Measurements from ENCODE around the gene MS4A6A. TPM values are rescaled to one million over a fixed set of nuclear protein-coding genes. Genes with fewer than 3 reads are reported as not detected.
A peak's percentile ranks its signal among the peaks of the same experiment; 100 is the strongest.
"Not testable (repeated sequence)": the region's sequence is repeated elsewhere in the genome, so short reads cannot be mapped to it uniquely, and the experiment has no call there.

The MS4A6A gene
- total RNA-seq, 4 donors from 2014 or later: 4.6 to 26.6 (median 18.8) TPM

DNA sequence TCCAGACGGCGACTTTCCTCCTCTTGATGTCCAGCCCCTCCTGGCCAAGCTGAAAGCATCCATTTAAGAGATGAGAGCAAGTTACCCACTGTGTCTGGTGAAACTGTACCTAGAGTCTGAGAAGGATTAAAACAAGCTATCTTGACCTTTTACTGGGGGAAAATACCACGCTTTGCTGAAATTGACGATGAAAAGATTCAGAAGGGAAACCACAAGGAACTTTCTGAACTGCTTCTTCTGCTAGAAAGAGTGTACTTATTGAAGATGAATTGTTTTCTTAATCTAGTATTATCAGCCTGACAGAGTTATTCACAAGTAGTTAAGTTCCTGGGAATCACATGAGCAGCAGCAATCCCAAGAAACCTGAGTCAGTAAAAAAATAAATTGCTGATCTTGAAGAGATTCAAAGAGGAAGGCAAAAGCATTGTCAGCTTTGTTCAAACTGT, 13.1 kb upstream of the MS4A6A start:
- DNase-seq (no peak), ATAC-seq (no peak)
- Histone ChIP-seq H3K27ac (no peak overlapping the region), H3K4me3 (no peak overlapping the region), H3K27me3 (no peaks in the 10 kb centered on the region), H3K9me3 (no peaks in the 10 kb centered on the region), H3K4me1 (no peaks in the 10 kb centered on the region), H3K36me3 (no peaks in the 10 kb centered on the region)
- in situ Hi-C loops (cut with MboI; ENCODE audit: low sequenced_read_pairs in 4 of 4): loop anchor here in 1 of 4 donors (25.0 kb wide), 1 partner anchor 109 kb away; the partner anchor contains the start of gene MS4A2
- TF ChIP-seq, protein P1, sequence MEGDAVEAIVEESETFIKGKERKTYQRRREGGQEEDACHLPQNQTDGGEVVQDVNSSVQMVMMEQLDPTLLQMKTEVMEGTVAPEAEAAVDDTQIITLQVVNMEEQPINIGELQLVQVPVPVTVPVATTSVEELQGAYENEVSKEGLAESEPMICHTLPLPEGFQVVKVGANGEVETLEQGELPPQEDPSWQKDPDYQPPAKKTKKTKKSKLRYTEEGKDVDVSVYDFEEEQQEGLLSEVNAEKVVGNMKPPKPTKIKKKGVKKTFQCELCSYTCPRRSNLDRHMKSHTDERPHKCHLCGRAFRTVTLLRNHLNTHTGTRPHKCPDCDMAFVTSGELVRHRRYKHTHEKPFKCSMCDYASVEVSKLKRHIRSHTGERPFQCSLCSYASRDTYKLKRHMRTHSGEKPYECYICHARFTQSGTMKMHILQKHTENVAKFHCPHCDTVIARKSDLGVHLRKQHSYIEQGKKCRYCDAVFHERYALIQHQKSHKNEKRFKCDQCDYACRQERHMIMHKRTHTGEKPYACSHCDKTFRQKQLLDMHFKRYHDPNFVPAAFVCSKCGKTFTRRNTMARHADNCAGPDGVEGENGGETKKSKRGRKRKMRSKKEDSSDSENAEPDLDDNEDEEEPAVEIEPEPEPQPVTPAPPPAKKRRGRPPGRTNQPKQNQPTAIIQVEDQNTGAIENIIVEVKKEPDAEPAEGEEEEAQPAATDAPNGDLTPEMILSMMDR (IDR thresholded peaks at IDR 0.05 in 4 of 5, conservative IDR thresholded peaks at IDR 0.05 in 1 of 5): no peak
- TF ChIP-seq POLR2A (IDR thresholded peaks at IDR 0.05): no peak
- intact Hi-C loops (cut with DNase I; ENCODE audit: low total_unique reads): loop anchor here (10.0 kb wide), 1 partner anchor 371 kb away; no protein-coding TSS in a partner anchor

GRCh38 chr11:60194511-60194910, 11.6 kb upstream of the MS4A6A start:
- TF ChIP-seq, protein P1 (IDR thresholded peaks at IDR 0.05 in 4 of 5, conservative IDR thresholded peaks at IDR 0.05 in 1 of 5): no peak
- TF ChIP-seq POLR2A (IDR thresholded peaks at IDR 0.05): no peak
- in situ Hi-C loops (cut with MboI; ENCODE audit: low sequenced_read_pairs in 4 of 4) (loop anchor here in 1 of 4 donors (25.0 kb wide), 1 partner anchor 107 kb away; the partner anchor contains the start of gene MS4A2), intact Hi-C loops (cut with DNase I; ENCODE audit: low total_unique reads) (loop anchor here (5.0 to 10.0 kb wide), 2 partner anchors 370 to 442 kb away; no protein-coding TSS in a partner anchor)
- DNase-seq: no peak
- Histone ChIP-seq H3K9me3 (no peaks in the 10 kb centered on the region), H3K36me3 (no peaks in the 10 kb centered on the region), H3K4me3 (no peak overlapping the region), H3K4me1 (no peaks in the 10 kb centered on the region), H3K27ac (no peak overlapping the region), H3K27me3 (no peaks in the 10 kb centered on the region)
- ATAC-seq: no peak

DNA sequence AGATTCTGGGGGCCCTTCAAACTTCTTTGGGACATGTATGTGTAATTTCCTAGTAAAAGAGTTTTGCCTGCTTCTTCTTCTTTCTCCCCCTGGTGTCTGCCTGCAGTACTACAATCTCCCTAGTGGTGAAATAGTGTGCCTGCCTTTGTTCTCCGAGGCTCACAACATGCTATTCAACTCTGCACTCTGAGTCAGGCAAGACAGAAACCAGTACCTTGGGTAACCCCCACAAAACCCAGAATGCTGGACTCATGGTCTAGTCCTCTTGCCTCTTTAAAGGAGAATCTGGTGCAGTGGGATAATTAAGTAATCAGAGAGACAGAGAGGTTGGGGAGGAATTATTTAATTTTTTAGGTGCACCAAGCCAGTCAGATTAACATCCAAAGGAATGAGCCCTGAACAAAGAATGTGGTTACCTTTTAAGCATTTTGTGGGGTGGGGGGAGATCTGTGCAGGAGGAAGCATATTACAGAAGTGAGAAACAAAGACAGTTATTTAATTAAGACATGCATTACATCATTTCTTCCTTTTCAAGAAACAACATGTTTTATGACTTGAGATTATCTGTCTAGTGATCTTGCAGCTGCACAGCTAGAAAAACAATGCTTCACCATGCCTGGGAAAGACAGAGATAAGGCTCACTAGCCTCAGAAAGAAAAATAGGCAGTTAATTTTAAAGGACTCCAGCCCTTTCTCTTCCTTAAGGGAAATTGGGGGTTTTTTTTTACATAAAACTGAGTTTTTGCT, 11.0 kb upstream of the MS4A6A start:
- intact Hi-C loops (cut with DNase I; ENCODE audit: low total_unique reads): loop anchor here (5.0 to 10.0 kb wide), 2 partner anchors 369 to 442 kb away; no protein-coding TSS in a partner anchor
- Histone ChIP-seq H3K9me3 (no peaks in the 10 kb centered on the region), H3K4me3 (no peak overlapping the region), H3K36me3 (no peaks in the 10 kb centered on the region), H3K27me3 (no peaks in the 10 kb centered on the region), H3K27ac (no peak overlapping the region), H3K4me1 (no peaks in the 10 kb centered on the region)
- in situ Hi-C loops (cut with MboI; ENCODE audit: low sequenced_read_pairs in 4 of 4): loop anchor here in 1 of 4 donors (25.0 kb wide), 1 partner anchor 107 kb away; the partner anchor contains the start of gene MS4A2
- ATAC-seq: peak in 1 of 2 donors; percentile 33
- DNase-seq: no peak
- no peak for TF ChIP-seq POLR2A (IDR thresholded peaks at IDR 0.05)
- TF ChIP-seq, protein P1 (IDR thresholded peaks at IDR 0.05 in 4 of 5, conservative IDR thresholded peaks at IDR 0.05 in 1 of 5): peak; percentile 39 to 71 (median 63)

DNA sequence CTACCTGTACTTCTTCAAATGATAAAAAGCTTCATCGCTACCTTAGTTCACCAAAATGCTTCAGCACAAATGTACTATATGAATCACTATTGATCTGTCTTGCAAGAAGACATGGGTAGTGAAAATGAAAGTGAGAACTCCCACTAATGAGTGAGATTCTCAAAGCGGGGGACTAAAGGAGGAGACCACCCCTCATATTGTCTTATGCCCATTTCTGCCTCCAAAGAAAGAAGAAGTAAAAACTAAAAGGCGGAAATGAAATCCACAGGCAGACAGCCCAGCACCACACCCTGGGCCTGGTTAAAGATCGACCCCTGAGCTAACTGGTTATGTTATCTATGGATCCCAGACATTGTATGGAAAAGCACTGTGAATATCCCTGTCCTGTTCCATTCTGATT, 9.7 kb upstream of the MS4A6A start:
- H3K4me3 ChIP-seq, H3K36me3 ChIP-seq, ATAC-seq, DNase-seq, H3K27ac ChIP-seq, H3K4me1 ChIP-seq, H3K9me3 ChIP-seq, H3K27me3 ChIP-seq: not testable (repeated sequence)
- intact Hi-C loops (cut with DNase I; ENCODE audit: low total_unique reads): loop anchor here (5.0 to 10.0 kb wide), 2 partner anchors 368 to 440 kb away; no protein-coding TSS in a partner anchor
- in situ Hi-C loops (cut with MboI; ENCODE audit: low sequenced_read_pairs in 4 of 4): loop anchor here in 1 of 4 donors (25.0 kb wide), 1 partner anchor 105 kb away; the partner anchor contains the start of gene MS4A2

DNA sequence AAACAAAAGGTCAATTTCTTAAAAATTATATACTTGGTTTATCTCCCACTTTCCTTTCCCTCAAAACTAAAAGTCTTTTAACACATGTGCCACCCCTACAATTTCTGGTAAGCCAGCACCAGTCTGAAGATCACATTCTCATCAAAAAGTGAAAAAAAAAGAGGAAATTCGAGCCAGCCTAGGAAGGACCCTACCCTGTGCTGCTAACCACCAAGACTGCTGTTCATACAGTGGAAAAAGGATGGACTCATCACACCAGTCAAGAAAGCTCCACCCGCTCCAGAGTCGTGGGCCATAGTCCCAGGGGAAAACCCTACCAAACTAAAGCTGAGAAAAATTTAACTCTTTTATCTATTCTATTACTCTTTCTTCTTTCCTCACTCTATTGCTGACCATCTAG, 5.6 kb upstream of the MS4A6A start:
- H3K4me3 ChIP-seq; H3K9me3 ChIP-seq; H3K27ac ChIP-seq; H3K4me1 ChIP-seq; ATAC-seq; DNase-seq; H3K36me3 ChIP-seq; H3K27me3 ChIP-seq; intact Hi-C loops (cut with DNase I; ENCODE audit: low total_unique reads): not testable (repeated sequence)
- in situ Hi-C loops (cut with MboI; ENCODE audit: low sequenced_read_pairs in 4 of 4): loop anchor here in 1 of 4 donors (25.0 kb wide), 1 partner anchor 101 kb away; the partner anchor contains the start of gene MS4A2

DNA sequence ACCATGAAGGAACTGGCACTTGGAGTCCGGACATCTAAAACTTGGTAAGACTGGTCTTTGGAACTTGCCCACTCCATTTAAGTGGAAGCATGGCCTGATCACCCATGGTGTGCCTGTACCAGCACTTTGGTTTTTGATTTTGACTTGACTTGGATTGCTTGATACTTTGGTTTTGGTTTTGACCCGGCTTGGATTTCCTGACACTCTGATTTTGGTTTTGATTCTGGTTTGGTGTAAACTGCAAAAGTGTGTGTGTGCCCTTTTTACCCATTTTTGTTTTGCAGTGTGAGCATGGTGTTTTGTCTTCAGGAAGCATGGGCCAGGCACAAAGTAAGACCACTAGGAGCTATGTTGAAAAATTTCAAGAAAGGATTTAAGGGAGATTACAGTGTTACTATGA, 3.2 kb upstream of the MS4A6A start:
- intact Hi-C loops (cut with DNase I; ENCODE audit: low total_unique reads); H3K36me3 ChIP-seq; H3K4me1 ChIP-seq; H3K9me3 ChIP-seq; H3K27ac ChIP-seq; ATAC-seq; H3K27me3 ChIP-seq; H3K4me3 ChIP-seq; DNase-seq: not testable (repeated sequence)
- in situ Hi-C loops (cut with MboI; ENCODE audit: low sequenced_read_pairs in 4 of 4): loop anchor here in 1 of 4 donors (25.0 kb wide), 1 partner anchor 99 kb away; the partner anchor contains the start of gene MS4A2

DNA sequence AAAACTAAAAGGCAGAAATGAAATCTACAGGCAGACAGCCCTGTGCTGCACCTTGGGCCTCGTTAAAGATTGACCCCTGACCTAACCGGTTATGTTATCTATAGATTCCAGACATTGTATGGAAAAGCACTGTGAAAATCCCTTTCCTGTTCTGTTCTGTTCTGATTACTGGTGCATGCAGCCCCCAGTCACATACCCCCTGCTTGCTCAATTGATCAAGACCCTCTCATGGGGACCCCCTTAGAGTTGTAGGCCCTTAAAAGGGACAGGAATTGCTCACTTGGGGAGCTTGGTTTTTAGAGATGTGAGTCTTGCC, 2.6 kb upstream of the MS4A6A start:
- H3K27ac ChIP-seq; H3K4me3 ChIP-seq; H3K9me3 ChIP-seq; intact Hi-C loops (cut with DNase I; ENCODE audit: low total_unique reads); H3K27me3 ChIP-seq; H3K36me3 ChIP-seq; ATAC-seq; DNase-seq; H3K4me1 ChIP-seq: not testable (repeated sequence)
- in situ Hi-C loops (cut with MboI; ENCODE audit: low sequenced_read_pairs in 4 of 4): loop anchor here in 1 of 4 donors (25.0 kb wide), 1 partner anchor 98 kb away; the partner anchor contains the start of gene MS4A2
